Memory B cell (primary cell): ENCODE data around the gene KPNB1.
A peak's percentile ranks its signal among the peaks of the same experiment; 100 is the strongest.

Experiments used
- ATAC-seq: fragments of 150-1000 bp; cut with Tn5 transposase; 2 replicates; pipeline ENCODE4 v1.10.0; 2021; ENCODE audit warnings: low read depth, mild to moderate bottlenecking, moderate library complexity
- DNase-seq, 2 donors: peaks; one replicate each; pipeline ENCODE4 v3.0.0; 2022; ENCODE audit warnings: low spot score in 2 of 2
- H3K27ac Mint-ChIP-seq: one replicate; pipeline ENCODE4 v1.8.0; 2022; ENCODE audit warnings: mild to moderate bottlenecking, moderate library complexity, mixed read lengths
- H3K27me3 Mint-ChIP-seq: one replicate; pipeline ENCODE4 v1.8.0; 2022; ENCODE audit warnings: mixed read lengths
- H3K36me3 Mint-ChIP-seq: one replicate; pipeline ENCODE4 v1.8.0; 2022; ENCODE audit warnings: mild to moderate bottlenecking, mixed read lengths
- H3K4me1 Mint-ChIP-seq: one replicate; pipeline ENCODE4 v1.8.0; 2022; ENCODE audit warnings: mixed read lengths
- H3K4me3 Mint-ChIP-seq: one replicate; pipeline ENCODE4 v1.8.0; 2022; ENCODE audit warnings: mild to moderate bottlenecking, moderate library complexity, mixed read lengths
- H3K9me3 Mint-ChIP-seq: one replicate; pipeline ENCODE4 v1.8.0; 2022; ENCODE audit warnings: mixed read lengths

The KPNB1 gene

DNA sequence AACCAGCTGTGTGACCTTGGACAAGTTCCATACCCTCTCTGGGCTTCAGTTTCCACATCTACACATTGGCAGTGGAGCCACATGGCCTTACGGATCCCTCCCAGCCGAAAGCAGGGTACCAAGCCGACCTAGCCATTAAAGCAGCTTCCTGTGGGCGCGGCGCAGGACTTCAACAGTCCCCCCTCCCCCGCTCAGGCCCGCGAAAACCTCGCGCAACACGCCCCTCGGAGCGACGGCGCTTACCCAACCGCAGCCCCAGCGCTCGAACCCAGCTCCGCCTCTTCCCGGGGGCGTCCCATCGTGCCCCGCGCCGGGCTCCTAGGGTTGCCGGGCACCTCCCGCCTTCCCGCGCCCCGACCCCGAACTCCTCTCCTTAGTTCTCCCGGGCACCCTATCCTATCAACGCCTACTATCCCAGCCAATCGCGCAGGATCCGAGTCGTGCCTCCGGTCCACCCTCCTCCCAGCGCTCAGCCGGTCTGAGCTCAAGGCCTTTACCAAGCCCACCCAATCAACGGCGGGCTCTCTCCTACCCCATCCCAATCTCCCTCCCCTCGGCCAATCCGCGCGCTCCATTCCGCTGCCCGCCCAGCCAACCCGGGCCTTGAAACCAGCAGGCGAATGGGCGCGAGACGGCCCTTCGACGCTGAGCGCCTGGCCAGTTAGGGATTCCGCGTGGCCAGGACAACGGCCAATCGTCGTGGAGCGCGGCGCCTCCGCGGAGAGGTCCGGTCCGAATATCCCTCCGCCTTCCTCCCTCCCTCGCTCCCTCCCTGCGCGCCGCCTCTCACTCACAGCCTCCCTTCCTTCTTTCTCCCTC is at the start of gene KPNB1:
TSS of gene KPNB1 (plus strand) at position 767 of the 819 bp plus-strand sequence. CDS start 326 bp downstream, outside the sequence.
- H3K36me3 Mint-ChIP-seq, result peaks cover 12% of the 10 kb centered on the region
- H3K27me3 Mint-ChIP-seq, result no peaks in the 10 kb centered on the region
- H3K4me3 Mint-ChIP-seq, result peak within 1 kb of the TSS; percentile 97
- peak within 1 kb of the TSS; percentile 87 for H3K27ac Mint-ChIP-seq
- DNase-seq (peak; percentile 86 to 94), ATAC-seq (peak; percentile 79)
- no peaks in the 10 kb centered on the region for H3K9me3 Mint-ChIP-seq
- peaks cover 30% of the 10 kb centered on the region for H3K4me1 Mint-ChIP-seq

DNA sequence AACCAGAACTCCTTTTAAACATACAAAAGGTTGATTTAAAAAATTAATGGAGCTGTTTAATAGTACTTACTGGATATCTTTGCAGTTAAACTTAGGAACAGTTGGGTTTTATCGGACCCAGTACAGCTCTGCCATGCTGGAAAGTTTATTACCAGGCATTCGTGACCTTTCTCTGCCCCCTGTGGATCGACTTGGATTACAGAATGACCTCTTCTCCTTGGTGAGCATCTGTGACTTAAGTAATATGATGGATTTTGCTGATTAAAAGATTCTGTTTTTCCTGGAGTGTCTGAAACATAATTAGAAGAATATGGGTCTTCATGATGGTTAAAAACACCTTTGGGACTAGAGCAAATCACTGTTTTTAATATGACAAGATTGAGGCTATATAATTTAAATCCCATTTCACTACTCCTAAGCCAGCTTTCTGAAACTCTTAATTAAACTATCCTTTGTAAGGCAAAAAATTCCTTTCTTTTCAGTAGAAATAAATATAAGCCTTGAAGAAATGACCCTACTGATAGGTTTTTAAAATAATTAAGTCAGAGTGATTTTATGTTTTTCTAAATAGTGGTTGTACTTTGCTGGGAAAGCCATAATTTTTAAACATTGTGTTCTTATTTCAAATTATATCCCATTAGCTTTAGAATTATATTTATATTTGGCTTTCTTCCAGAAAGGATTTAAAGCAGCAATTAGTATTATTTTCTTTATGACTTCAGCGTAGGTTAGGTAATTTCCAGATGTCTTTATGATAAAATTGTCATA is 45.7 kb upstream of the KPNB1 start:
- ATAC-seq, result no peak
- no peak overlapping the region for H3K27ac Mint-ChIP-seq
- H3K9me3 Mint-ChIP-seq, result no peaks in the 10 kb centered on the region
- peaks cover 20% of the 10 kb centered on the region for H3K36me3 Mint-ChIP-seq
- no peak overlapping the region for H3K4me3 Mint-ChIP-seq
- no peaks in the 10 kb centered on the region for H3K27me3 Mint-ChIP-seq
- DNase-seq, result no peak
- H3K4me1 Mint-ChIP-seq, result no peaks in the 10 kb centered on the region

- H3K27ac Mint-ChIP-seq, result no peak overlapping the region
- no peaks in the 10 kb centered on the region for H3K4me1 Mint-ChIP-seq
- H3K27me3 Mint-ChIP-seq, result no peaks in the 10 kb centered on the region
- no peak overlapping the region for H3K4me3 Mint-ChIP-seq
- no peak for ATAC-seq
- H3K9me3 Mint-ChIP-seq, result no peaks in the 10 kb centered on the region
- no peak for DNase-seq
- peaks cover 20% of the 10 kb centered on the region for H3K36me3 Mint-ChIP-seq
These were observed 45.2 kb upstream of the KPNB1 start for GRCh38 chr17:47604598-47604927.

DNA sequence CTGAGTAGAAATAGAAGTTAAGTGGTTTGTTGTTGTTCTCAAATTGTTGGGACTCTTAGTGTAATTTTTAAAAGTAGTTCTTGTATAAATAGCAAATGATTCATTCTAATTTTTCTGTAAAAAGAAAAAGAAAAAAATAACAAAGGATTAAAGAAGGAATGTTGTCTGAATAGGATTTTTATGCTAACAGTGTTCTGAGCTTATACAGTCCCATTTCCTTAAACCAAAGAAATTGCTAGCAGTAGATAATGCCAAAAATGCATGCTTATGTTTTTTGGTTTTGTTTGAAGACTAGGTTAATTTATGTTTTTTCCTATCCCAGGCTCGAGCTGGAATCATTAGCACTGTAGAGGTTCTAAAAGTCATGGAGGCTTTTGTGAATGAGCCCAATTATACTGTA is 44.7 kb upstream of the KPNB1 start:
- H3K27ac Mint-ChIP-seq, result no peak overlapping the region
- H3K4me3 Mint-ChIP-seq, result no peak overlapping the region
- no peak for ATAC-seq
- peaks cover 22% of the 10 kb centered on the region for H3K36me3 Mint-ChIP-seq
- H3K4me1 Mint-ChIP-seq, result no peaks in the 10 kb centered on the region
- DNase-seq, result no peak
- no peaks in the 10 kb centered on the region for H3K9me3 Mint-ChIP-seq
- no peaks in the 10 kb centered on the region for H3K27me3 Mint-ChIP-seq

- no peak for ATAC-seq
- peak overlapping the region; percentile 9 for H3K27ac Mint-ChIP-seq
These were observed 42.2 kb upstream of the KPNB1 start for GRCh38 chr17:47607481-47607880.

GRCh38 chr17:47611372-47612350 is 38.1 kb upstream of the KPNB1 start:
- H3K9me3 Mint-ChIP-seq, result no peaks in the 10 kb centered on the region
- H3K27ac Mint-ChIP-seq, result no peak overlapping the region
- ATAC-seq (no peak), DNase-seq (no peak)
- H3K4me1 Mint-ChIP-seq, result no peaks in the 10 kb centered on the region
- peaks cover 17% of the 10 kb centered on the region for H3K36me3 Mint-ChIP-seq
- no peaks in the 10 kb centered on the region for H3K27me3 Mint-ChIP-seq
- H3K4me3 Mint-ChIP-seq, result no peak overlapping the region

More at GRCh38 chr17:47607481-47607880, 42.2 kb upstream of the KPNB1 start:
- H3K4me3 Mint-ChIP-seq, result no peak overlapping the region
- H3K27me3 Mint-ChIP-seq, result no peaks in the 10 kb centered on the region
- no peak for DNase-seq
- H3K4me1 Mint-ChIP-seq, result no peaks in the 10 kb centered on the region
- H3K36me3 Mint-ChIP-seq, result peaks cover 21% of the 10 kb centered on the region
- no peaks in the 10 kb centered on the region for H3K9me3 Mint-ChIP-seq

GRCh38 chr17:47615766-47616424 is 33.8 kb upstream of the KPNB1 start:
- peak; percentile 50 for ATAC-seq
- no peaks in the 10 kb centered on the region for H3K9me3 Mint-ChIP-seq

DNA sequence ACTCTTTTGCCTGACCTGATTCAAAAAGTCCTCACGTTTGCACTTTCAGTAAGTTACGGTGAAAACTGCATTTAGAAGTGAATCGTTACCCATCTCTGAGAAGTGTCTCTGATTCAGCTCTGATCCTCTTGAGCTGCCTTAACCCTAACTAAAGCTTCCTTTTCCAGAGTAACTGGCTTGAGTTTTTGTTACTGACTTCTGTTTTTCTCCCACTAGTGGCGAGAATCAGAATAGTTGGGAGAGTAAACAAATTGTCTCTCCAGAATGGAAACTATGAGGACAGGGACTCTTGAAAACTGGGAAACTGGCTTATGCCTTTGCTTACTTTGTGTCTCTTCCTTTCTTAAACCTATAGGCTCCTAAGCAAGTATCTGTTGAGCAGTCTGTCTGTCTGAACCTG is 31.3 kb upstream of the KPNB1 start:
- ATAC-seq, result no peak
- H3K9me3 Mint-ChIP-seq, result no peaks in the 10 kb centered on the region
- no peak overlapping the region for H3K4me3 Mint-ChIP-seq
- H3K27me3 Mint-ChIP-seq, result no peaks in the 10 kb centered on the region
- no peak for DNase-seq
- H3K4me1 Mint-ChIP-seq, result no peaks in the 10 kb centered on the region
- peaks cover 12% of the 10 kb centered on the region for H3K36me3 Mint-ChIP-seq
- H3K27ac Mint-ChIP-seq, result peak overlapping the region; percentile 18

More at GRCh38 chr17:47615766-47616424, 33.8 kb upstream of the KPNB1 start:
- peaks cover 11% of the 10 kb centered on the region for H3K36me3 Mint-ChIP-seq
- no peak overlapping the region for H3K27ac Mint-ChIP-seq
- DNase-seq, result peak in 1 of 2 donors; percentile 48
- H3K4me3 Mint-ChIP-seq, result no peak overlapping the region
- no peaks in the 10 kb centered on the region for H3K4me1 Mint-ChIP-seq
- H3K27me3 Mint-ChIP-seq, result no peaks in the 10 kb centered on the region

- Mint-ChIP-seq H3K9me3 (no peaks in the 10 kb centered on the region), H3K27ac (peak overlapping the region; percentile 13), H3K4me1 (no peaks in the 10 kb centered on the region), H3K36me3 (peaks cover 16% of the 10 kb centered on the region), H3K4me3 (no peak overlapping the region), H3K27me3 (no peaks in the 10 kb centered on the region)
- DNase-seq (no peak), ATAC-seq (no peak)
These were observed 29.0 kb upstream of the KPNB1 start for GRCh38 chr17:47620503-47621245.

GRCh38 chr17:47621293-47622179 is 28.2 kb upstream of the KPNB1 start:
- Mint-ChIP-seq H3K4me1 (no peaks in the 10 kb centered on the region), H3K27ac (no peak overlapping the region), H3K36me3 (peaks cover 16% of the 10 kb centered on the region), H3K27me3 (no peaks in the 10 kb centered on the region), H3K9me3 (no peaks in the 10 kb centered on the region), H3K4me3 (no peak overlapping the region)
- DNase-seq (no peak), ATAC-seq (no peak)

GRCh38 chr17:47622180-47622549 is 27.6 kb upstream of the KPNB1 start:
- H3K27ac Mint-ChIP-seq, result no peak overlapping the region
- H3K9me3 Mint-ChIP-seq, result no peaks in the 10 kb centered on the region
- ATAC-seq (no peak), DNase-seq (no peak)
- H3K4me3 Mint-ChIP-seq, result no peak overlapping the region
- H3K27me3 Mint-ChIP-seq, result no peaks in the 10 kb centered on the region
- peaks cover 16% of the 10 kb centered on the region for H3K36me3 Mint-ChIP-seq
- H3K4me1 Mint-ChIP-seq, result no peaks in the 10 kb centered on the region

GRCh38 chr17:47624727-47625068 is 25.0 kb upstream of the KPNB1 start:
- Mint-ChIP-seq H3K4me1 (no peaks in the 10 kb centered on the region), H3K4me3 (no peak overlapping the region), H3K36me3 (peaks cover 10% of the 10 kb centered on the region), H3K9me3 (no peaks in the 10 kb centered on the region), H3K27me3 (no peaks in the 10 kb centered on the region), H3K27ac (no peak overlapping the region)
- no peak for DNase-seq
- ATAC-seq, result no peak
